ENCODE data around the gene BDH1. TPM values are rescaled to one million over a fixed set of nuclear protein-coding genes. Genes with fewer than 3 reads are reported as not detected.

BDH1 gene
- total RNA-seq, 1 donor from 2014 or later = 16.8 TPM

- no peak for DNase-seq (ENCODE audit: low read depth)
- no peak for FAIRE-seq
- TF ChIP-seq CTCF (IDR thresholded peaks at IDR 0.05; ENCODE audit: insufficient read depth, low read length, severe bottlenecking) = no peak
- Histone ChIP-seq H3K4me3 (ENCODE audit: low read depth, low read length) (no peak overlapping the region), H3K27me3 (ENCODE audit: control insufficient read depth, insufficient read depth, low read length) (no peaks in the 10 kb centered on the region), H3K36me3 (ENCODE audit: control insufficient read depth, insufficient read depth, low read length) (peaks cover 2% of the 10 kb centered on the region)
Measured at GRCh38 chr3:197507081-197507480, 48.7 kb downstream of the BDH1 start.

- DNase-seq (ENCODE audit: low read depth) (no peak), FAIRE-seq (no peak)
- Histone ChIP-seq H3K36me3 (ENCODE audit: control insufficient read depth, insufficient read depth, low read length) (no peaks in the 10 kb centered on the region), H3K27me3 (ENCODE audit: control insufficient read depth, insufficient read depth, low read length) (no peaks in the 10 kb centered on the region), H3K4me3 (ENCODE audit: low read depth, low read length) (no peak overlapping the region)
- no peak for TF ChIP-seq CTCF (IDR thresholded peaks at IDR 0.05; ENCODE audit: insufficient read depth, low read length, severe bottlenecking)
Measured at GRCh38 chr3:197505796-197506548, 49.8 kb downstream of the BDH1 start.

DNA sequence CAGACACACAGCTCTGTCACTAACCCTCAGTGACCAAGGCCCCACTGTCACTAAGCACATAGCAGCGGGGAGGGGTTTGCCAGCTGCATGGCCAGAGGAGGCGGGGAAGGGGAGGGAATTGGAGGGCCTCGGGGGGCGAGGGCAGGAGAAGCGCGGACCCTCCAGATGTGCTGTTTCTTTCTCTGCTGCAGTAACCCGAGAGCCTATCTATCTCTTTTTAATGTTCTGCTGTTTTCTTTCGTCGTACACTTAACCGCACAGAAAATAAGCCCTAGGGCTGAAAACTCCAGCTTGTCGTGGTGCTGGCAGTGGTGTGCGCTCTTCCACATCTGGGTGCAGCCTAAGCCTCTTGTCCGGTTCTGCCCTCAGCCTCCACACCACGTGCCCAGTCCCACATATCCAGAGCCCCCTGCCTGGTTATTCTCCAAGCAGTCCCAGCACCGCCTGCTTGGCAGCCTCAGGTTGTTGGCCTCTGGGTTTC lies 51.1 kb downstream of the BDH1 start:
- DNase-seq (ENCODE audit: low read depth) (no peak), FAIRE-seq (no peak)
- H3K4me3 ChIP-seq (ENCODE audit: low read depth, low read length) = no peak overlapping the region
- no peaks in the 10 kb centered on the region for H3K36me3 ChIP-seq (ENCODE audit: control insufficient read depth, insufficient read depth, low read length)
- TF ChIP-seq CTCF (IDR thresholded peaks at IDR 0.05; ENCODE audit: insufficient read depth, low read length, severe bottlenecking) = no peak
- no peaks in the 10 kb centered on the region for H3K27me3 ChIP-seq (ENCODE audit: control insufficient read depth, insufficient read depth, low read length)

DNA sequence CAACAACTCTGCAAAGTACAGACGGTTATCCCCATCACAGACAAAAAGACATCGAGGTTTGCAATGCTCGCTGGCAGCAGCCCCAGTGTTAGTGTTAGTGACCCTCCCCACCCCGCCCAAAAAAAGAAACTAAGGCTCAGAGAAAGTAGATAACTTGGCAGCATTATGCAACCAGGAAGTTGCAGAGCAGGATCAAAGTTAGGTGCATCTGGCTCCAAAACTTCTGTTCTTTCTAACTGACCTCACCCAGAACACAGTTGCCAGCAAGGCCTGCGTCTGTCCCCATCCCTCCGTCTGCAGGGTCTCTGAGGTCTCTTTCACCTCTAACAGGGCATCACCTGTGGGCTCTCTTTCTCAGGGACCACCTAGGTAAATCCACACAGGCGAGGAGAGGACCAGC lies 51.5 kb downstream of the BDH1 start:
- H3K4me3 ChIP-seq (ENCODE audit: low read depth, low read length) = no peak overlapping the region
- DNase-seq (ENCODE audit: low read depth) (no peak), FAIRE-seq (no peak)
- H3K27me3 ChIP-seq (ENCODE audit: control insufficient read depth, insufficient read depth, low read length) = no peaks in the 10 kb centered on the region
- no peak for TF ChIP-seq CTCF (IDR thresholded peaks at IDR 0.05; ENCODE audit: insufficient read depth, low read length, severe bottlenecking)
- no peaks in the 10 kb centered on the region for H3K36me3 ChIP-seq (ENCODE audit: control insufficient read depth, insufficient read depth, low read length)

- TF ChIP-seq CTCF (IDR thresholded peaks at IDR 0.05; ENCODE audit: insufficient read depth, low read length, severe bottlenecking) = no peak
- Histone ChIP-seq H3K4me3 (ENCODE audit: low read depth, low read length) (no peak overlapping the region), H3K27me3 (ENCODE audit: control insufficient read depth, insufficient read depth, low read length) (no peaks in the 10 kb centered on the region), H3K36me3 (ENCODE audit: control insufficient read depth, insufficient read depth, low read length) (no peaks in the 10 kb centered on the region)
- FAIRE-seq = no peak
- DNase-seq (ENCODE audit: low read depth) = no peak
Measured at GRCh38 chr3:197503652-197504051, 52.1 kb downstream of the BDH1 start.
